Measurements from ENCODE around the gene TPSD1.
"Not testable (repeated sequence)": the region's sequence is repeated elsewhere in the genome, so short reads cannot be mapped to it uniquely, and the experiment has no call there.

The TPSD1 gene

DNA sequence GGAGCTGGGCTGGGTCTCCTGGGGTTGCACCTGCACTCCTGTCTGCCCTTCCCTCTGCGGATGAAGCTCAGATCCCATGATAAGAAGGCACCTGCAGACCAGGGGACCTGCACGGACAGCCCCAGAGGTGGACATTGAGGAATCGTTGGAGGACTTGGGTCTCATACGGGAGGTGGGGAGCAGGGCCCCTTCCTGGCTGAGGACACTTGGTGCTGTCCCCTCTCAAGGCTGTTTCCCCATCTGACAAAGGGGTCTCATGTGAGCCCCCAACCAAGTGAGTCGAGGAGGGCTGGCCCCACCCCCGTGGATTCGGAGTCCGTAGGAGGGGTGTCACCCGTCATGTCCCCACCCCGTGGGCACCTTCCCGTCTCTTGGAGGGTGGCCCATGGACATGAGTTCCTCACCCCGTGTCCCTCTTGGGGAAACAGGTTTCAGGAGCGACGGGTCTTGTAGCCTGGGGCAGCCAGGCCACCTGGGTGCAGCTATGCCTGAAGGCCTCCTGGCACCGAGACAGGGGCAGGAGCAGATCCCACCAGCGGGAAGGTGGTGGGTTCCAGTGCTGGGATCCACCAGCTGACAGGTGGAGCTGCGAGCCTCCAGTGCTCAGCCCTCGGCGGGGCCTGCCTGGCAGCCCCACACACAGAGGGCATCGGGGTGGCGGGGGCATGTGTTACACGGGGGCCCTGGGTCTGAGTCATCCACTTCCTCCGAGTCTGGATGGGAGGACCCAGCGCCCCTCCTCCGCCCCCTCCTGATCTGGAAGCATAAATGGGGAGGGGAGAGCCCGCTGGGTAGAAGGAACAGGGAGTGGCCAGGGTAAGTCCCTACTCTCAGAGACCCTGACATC is at the start of gene TPSD1:
Gene TPSD1, plus strand, starts transcription at position 794 of the 847 bp plus-strand sequence. CDS start 212 bp downstream, outside the sequence.
- not testable (repeated sequence) for DNase-seq

DNA sequence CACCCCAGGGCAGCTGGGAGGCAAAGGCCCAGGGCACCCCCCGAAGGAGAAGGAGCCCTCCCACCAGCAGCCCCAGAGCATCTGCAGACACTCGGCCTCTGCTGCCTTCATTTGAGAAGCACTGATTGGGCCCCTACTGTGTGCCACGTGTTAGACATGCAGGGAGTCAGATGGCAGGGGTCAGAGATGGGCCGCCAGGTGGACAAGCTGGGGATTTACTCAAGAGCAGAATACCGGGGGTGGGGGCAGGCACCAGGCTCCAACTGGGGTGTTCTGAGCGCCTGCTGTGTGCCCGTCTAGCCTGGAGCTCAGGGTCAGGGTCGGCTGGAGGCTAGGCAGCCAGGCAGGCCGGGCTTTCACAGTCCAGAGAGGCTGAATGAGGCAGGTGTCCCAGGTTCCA is 49.5 kb upstream of the TPSD1 start:
- no peak for DNase-seq

DNA sequence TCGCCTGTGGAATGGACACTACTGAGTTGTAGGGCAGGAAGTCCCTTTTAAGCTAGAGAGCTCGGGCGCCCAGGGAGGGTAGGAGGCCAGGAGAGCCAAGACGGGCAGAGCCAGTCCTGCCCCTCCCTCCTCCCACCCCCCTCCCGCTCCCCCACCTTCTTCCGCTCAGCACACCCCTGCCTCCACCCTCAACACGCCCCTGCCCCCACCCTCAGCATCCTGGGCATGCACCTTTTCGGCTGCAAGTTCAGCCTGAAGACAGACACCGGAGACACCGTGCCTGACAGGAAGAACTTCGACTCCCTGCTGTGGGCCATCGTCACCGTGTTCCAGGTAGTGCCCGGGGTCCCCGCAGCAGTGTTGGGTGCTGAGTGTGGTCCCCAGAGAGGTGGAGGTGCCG is 49.1 kb upstream of the TPSD1 start:
- no peak for DNase-seq

DNA sequence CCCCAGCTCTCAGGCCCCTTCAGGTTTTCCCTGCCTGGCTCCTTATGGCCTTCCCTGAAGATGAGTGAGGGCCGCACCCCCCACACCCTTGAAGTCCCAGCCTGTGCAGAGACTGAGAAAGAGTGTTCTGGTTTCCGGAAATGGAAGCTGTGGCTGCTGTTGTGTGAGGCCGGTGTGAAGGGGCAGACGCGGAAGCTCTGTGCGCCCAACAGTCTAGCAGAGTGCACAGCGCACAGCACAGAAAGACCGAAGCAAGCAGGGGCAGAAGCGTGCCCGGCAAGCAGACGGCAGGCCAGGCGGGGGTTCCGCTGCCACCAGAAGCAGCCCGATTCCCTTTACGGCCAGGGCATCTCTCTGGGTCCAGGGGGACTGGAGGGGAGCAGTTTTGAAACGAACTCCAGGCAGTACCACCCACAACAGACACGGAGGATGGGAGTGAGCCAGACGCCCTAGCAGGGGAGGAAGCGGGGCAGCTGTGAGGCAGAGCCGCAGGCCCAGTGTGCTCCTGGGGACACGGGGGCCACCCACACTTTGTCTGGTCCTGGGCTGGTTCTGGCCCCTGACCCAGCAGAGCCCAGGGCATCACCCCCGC is 47.5 kb upstream of the TPSD1 start:
- no peak for DNase-seq

DNA sequence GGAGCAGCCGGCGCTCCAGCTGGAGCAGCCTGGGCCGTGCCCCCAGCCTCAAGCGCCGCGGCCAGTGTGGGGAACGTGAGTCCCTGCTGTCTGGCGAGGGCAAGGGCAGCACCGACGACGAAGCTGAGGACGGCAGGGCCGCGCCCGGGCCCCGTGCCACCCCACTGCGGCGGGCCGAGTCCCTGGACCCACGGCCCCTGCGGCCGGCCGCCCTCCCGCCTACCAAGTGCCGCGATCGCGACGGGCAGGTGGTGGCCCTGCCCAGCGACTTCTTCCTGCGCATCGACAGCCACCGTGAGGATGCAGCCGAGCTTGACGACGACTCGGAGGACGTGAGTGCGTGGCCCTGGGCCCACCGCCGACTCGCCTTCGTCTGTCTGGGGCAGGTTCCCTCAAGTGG is 46.8 kb upstream of the TPSD1 start:
- no peak for DNase-seq

DNA sequence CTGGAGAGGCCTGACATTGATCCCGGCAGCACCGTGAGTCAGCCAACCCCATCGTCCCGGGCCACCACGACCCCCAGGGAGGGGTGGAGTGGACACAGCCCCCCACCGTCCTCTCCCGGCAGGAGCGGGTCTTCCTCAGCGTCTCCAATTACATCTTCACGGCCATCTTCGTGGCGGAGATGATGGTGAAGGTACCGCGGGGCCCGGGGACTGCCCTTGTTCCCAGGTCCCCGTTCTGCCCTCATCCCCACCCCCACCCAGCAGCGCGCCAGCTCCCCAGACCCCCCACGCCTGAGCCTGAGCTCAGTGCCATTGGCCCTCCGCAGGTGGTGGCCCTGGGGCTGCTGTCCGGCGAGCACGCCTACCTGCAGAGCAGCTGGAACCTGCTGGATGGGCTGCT is 45.4 kb upstream of the TPSD1 start:
- no peak for DNase-seq

DNA sequence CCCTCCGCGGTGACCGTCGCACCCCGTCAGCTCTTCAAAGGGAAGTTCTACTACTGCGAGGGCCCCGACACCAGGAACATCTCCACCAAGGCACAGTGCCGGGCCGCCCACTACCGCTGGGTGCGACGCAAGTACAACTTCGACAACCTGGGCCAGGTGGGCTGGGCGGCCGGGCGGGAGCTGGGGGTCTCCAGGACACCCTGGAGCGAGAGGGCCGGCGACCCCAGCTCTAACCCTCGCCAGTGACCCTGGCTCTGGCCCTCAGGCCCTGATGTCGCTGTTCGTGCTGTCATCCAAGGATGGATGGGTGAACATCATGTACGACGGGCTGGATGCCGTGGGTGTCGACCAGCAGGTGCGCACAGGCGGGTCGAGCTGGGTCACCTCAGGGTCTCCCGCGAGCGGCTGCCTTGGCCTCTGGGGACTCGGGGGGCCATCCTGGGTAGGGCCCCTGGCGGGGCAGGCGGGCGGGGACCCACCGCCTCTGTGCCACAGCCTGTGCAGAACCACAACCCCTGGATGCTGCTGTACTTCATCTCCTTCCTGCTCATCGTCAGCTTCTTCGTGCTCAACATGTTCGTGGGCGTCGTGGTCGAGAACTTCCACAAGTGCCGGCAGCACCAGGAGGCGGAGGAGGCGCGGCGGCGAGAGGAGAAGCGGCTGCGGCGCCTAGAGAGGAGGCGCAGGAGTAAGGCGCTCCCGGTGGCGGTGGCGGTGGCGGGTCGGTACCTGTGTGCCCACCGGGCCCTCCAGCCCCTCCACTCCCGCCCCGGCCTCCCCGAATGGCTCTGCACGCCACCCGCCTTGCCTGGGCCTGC is 44.2 kb upstream of the TPSD1 start:
- DNase-seq = no peak

DNA sequence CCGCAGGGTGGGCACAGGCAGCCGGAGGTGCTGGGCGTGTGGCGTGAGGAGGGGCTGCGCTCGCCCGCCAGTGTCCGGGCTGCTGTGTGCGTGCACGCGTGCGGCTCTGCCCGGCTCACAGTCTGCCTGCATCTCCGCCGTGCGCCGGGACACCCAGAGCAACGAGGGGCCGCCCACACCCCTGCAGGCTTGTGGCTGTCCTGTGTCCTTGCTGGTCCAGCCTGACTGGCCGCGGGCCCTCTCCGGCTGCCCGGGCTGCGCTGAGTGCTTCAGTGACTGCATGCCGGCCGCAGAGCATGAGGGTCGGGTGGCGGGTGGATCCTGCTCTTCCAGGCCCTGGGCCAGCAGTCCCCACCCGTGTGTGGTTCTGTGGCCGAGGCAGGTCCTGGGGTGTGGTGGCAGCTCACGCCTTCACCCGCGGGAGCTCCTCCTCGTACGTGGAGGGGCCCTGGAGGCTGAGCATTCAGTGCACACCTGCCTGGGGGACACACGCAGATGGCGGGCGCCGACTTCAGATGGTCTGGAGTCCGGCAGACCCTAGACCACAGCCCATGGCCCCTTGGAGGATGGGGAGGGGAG is 43.2 kb upstream of the TPSD1 start:
- DNase-seq = no peak

DNA sequence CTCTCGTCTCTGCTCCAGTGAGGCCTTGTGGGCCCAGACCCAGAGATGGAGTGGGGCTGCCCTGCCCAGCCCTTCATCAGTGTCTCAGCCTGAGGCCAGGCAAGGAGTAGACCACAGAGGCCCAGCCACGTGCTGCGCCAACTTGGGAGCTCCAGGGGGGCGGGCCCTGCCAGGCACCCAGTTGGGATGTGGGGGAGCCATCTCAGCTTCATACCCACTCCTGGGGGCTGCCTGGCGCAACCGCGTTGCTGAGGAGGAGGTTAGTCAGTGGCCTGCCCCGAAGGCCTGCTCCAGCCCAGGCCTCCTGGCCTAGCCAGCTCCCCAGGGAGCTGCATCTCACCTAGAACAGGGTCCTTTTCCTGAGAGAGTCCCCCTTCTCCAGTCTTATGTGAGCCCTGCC is 42.6 kb upstream of the TPSD1 start:
- no peak for DNase-seq

DNA sequence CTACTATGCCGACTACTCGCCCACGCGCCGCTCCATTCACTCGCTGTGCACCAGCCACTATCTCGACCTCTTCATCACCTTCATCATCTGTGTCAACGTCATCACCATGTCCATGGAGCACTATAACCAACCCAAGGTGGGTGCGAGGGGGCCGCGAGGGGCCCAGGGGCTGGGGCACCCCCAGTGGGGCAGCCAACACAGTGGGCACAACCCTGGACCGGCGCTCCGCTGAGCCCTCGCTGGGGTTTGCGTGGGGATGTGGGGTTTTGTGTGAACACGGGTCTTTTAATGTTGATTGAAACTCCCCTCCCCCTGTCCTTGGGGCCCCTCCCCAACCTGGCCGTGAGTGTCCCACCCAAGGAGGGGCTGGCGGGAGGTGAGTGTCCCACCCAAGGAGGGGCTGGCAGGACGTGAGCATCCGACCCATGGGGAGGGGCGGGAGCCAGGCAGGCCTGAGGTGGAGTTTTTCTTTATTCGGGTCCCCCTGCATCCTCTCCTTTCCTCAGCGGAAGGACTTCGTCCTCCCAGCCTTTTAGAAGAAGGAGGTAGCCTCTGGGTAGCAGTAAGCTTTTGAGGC is 42.0 kb upstream of the TPSD1 start:
- no peak for DNase-seq

DNA sequence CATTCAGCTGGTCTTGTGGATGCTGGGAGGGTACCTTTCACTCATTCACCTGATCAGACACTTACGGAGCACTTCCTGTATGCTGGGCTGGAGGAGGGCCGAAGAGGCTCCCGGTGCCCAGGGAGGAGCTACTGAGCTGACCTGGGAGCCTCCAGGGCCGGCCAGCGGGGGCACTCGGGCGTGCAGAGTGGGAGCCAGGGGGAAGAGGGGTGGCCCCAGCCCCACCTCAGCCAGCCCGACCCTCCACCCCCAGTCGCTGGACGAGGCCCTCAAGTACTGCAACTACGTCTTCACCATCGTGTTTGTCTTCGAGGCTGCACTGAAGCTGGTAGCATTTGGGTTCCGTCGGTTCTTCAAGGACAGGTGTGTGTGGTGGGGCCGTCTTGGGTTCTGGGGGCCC is 41.1 kb upstream of the TPSD1 start:
- DNase-seq = no peak

DNA sequence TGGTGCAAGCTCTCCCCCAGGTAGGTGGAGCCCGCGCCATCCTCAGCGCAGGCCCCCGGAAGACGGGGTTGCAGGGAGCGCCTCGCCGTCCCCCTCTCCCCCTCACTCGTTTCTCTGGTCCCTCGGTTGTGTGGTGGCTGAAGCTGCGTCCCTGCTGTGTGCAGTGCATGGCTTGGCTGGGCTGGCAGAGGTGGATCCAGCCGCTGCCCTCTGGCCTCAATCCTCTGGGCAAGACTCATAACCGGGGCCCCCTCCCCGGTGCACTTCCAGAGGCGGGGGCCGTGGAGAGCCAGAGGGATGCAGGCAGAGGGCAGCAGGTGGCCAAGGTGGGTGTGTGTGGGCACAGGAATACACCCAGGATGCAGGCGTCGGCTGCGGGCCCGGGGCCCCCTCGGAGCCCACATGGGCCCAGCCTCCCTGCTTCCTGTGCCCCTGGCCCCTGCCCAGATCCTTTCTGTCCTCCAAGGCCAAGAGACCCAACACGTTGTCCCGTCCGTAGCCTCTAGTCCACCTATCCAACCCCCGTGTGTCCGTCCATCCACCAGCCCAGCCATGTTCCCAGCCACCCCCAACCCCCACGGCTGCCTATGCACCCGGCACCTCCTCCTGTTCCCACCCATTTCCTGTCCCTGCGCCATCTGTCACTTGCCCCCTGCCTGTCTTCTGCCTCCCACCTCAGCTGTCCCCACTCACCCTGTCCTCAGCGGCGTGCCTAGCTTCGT is 40.1 kb upstream of the TPSD1 start:
- DNase-seq = no peak

DNA sequence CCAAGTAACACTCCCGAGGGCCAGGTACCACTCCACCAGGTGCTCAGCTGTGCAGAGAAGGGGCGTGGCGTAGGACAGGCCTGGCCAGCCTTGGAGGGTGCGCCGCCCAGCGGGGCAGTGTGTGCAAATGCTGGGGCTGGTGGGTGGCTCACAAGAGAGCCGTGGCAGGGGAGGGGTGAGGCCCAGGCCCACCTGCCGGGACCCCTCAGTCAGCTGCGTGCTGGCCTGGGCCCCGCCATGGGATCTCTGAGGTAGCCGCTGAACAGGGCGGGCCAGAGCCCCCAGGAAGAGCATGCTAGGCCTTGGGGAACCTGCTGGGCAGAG is 39.6 kb upstream of the TPSD1 start:
- no peak for DNase-seq

DNA sequence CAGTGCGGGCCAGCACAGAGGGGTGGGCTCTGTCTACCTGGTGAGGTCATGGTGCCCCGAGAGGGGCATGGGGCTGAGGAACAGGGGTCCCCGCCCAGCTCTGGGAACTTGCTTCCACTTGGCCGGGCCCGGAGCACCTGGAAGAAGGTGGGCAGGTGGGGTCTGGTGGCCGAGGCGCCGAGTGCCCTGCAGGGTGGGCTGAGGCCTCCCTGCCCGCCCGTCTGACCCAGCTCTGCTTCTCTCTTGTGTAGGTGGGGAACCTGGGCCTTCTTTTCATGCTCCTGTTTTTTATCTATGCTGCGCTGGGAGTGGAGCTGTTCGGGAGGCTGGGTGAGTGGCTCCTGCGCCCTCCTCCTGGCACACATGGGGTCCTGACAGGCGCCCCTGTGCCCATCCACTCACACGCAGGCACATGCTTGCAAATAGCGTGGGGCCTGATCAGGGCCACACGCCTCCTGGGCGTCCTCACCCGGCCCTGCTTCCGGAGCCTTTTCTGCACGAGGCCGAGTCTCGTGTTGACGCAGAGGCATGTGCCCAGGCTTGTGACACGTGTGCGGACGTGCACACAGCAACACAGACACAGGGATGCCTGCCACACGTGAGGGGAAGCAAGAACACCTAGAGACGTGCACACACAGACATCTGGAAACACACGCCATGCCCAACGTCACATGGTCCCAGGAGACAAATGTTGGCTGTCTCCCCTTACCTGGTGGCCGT is 39.0 kb upstream of the TPSD1 start:
- no peak for DNase-seq

DNA sequence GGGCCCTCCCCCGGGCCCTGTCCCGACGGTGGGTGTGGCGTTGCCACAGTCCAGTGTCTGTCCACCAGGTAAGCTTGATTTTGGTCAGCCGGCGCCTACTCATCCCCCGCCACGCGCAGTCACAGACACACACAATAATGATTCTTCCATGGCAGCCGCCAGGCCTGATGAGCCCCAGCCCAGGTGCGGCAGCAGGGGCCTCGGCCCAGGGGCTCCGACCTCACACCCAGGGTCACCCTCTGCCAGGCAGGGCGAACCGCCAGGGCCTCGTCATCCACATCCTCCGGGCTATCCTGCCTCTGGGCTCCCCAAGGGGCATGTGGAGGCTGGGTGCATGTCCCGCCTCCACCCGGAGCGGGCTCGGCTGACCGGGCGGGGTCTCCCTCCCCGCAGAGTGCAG is 38.3 kb upstream of the TPSD1 start:
- no peak for DNase-seq

DNA sequence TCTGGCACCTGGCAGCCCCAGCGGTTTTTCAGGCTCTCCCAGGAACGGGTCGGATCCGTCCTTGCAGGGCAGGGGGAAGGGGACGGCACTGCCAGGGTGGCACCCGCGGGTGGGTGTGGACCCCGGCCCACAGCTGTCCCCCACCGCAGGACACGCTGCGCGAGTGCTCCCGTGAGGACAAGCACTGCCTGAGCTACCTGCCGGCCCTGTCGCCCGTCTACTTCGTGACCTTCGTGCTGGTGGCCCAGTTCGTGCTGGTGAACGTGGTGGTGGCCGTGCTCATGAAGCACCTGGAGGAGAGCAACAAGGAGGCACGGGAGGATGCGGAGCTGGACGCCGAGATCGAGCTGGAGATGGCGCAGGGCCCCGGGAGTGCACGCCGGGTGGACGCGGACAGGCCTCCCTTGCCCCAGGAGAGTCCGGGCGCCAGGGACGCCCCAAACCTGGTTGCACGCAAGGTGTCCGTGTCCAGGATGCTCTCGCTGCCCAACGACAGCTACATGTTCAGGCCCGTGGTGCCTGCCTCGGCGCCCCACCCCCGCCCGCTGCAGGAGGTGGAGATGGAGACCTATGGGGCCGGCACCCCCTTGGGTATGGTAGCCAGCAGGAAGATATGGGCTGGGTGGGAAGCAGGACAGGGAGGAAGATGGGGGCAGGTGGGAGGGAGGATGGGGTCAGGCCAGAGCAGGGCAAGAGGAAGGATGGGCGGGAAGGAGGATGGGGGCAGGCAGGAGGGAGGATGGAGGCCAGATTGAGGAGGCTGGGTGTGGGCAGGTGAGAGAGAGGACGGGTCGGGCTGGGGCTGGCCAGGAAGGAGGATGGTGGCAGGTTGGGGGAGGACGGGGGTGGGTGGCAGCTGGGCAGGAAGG is 37.6 kb upstream of the TPSD1 start:
- DNase-seq = no peak

DNA sequence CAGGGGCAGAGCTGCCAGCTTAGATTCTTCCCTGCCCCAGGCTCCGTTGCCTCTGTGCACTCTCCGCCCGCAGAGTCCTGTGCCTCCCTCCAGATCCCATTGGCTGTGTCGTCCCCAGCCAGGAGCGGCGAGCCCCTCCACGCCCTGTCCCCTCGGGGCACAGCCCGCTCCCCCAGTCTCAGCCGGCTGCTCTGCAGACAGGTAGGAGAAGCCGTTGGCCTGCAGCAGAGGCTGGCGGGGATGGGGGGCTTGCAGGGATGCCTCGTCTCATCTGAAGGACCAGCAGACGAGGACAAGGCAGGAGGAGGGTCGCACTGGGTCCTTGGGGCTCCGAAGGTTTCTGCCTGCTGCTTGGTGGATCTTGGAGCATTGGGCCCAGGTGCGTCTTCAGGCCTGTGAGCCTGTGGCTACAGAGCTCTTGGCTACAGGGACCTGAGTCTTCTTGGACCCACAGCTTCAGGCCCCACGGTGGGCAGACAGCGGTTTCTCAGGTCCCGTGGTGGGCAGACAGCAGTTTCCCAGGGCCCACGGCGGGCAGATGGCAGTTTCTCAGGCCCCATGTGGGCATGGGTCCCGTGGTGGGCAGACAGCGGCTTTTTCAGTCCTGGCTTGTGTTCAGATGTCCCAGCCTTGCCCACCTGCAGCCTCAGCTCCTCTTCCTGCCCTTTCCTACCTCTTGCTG is 36.8 kb upstream of the TPSD1 start:
- no peak for DNase-seq

DNA sequence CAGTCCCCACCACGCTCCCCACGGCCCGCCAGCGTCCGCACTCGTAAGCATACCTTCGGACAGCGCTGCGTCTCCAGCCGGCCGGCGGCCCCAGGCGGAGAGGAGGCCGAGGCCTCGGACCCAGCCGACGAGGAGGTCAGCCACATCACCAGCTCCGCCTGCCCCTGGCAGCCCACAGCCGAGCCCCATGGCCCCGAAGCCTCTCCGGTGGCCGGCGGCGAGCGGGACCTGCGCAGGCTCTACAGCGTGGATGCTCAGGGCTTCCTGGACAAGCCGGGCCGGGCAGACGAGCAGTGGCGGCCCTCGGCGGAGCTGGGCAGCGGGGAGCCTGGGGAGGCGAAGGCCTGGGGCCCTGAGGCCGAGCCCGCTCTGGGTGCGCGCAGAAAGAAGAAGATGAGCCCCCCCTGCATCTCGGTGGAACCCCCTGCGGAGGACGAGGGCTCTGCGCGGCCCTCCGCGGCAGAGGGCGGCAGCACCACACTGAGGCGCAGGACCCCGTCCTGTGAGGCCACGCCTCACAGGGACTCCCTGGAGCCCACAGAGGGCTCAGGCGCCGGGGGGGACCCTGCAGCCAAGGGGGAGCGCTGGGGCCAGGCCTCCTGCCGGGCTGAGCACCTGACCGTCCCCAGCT is 35.7 kb upstream of the TPSD1 start:
- DNase-seq = no peak

DNA sequence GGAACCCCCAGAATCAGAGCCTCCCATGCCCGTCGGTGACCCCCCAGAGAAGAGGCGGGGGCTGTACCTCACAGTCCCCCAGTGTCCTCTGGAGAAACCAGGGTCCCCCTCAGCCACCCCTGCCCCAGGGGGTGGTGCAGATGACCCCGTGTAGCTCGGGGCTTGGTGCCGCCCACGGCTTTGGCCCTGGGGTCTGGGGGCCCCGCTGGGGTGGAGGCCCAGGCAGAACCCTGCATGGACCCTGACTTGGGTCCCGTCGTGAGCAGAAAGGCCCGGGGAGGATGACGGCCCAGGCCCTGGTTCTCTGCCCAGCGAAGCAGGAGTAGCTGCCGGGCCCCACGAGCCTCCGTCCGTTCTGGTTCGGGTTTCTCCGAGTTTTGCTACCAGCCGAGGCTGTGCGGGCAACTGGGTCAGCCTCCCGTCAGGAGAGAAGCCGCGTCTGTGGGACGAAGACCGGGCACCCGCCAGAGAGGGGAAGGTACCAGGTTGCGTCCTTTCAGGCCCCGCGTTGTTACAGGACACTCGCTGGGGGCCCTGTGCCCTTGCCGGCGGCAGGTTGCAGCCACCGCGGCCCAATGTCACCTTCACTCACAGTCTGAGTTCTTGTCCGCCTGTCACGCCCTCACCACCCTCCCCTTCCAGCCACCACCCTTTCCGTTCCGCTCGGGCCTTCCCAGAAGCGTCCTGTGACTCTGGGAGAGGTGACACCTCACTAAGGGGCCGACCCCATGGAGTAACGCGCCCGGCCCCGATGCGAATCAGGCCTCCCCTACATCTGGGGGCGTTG is 34.8 kb upstream of the TPSD1 start:
- DNase-seq = no peak

Measured in NCI-H1092 (cell line).